ENCODE results near the gene DNM1. TPM values are rescaled to one million over a fixed set of nuclear protein-coding genes. Genes with fewer than 3 reads are reported as not detected.
"Not testable (repeated sequence)": the region's sequence is repeated elsewhere in the genome, so short reads cannot be mapped to it uniquely, and the experiment has no call there.

DNM1 gene
- total RNA-seq, 1 donor from 2014 or later = 87.0 TPM

- Mint-ChIP-seq H3K4me3 (ENCODE audit: unreplicated experiment) (no peak overlapping the region), H3K27me3 (ENCODE audit: low read depth) (no peaks in the 10 kb centered on the region), H3K36me3 (ENCODE audit: low read depth) (peaks cover 32% of the 10 kb centered on the region), H3K4me1 (ENCODE audit: low read depth) (peaks cover 9% of the 10 kb centered on the region), H3K27ac (ENCODE audit: unreplicated experiment) (peak overlapping the region; percentile 27), H3K9me3 (ENCODE audit: low read depth) (no peaks in the 10 kb centered on the region)
- no peak for TF ChIP-seq CTCF (IDR thresholded peaks at IDR 0.05)
- no peak for DNase-seq (ENCODE audit: low spot score)
These were observed 27.5 kb upstream of the DNM1 start for GRCh38 chr9:128175726-128176125.

- Mint-ChIP-seq H3K36me3 (ENCODE audit: low read depth) (peaks cover 38% of the 10 kb centered on the region), H3K27ac (ENCODE audit: unreplicated experiment) (no peak overlapping the region), H3K4me3 (ENCODE audit: unreplicated experiment) (no peak overlapping the region), H3K4me1 (ENCODE audit: low read depth) (peaks cover 9% of the 10 kb centered on the region), H3K27me3 (ENCODE audit: low read depth) (no peaks in the 10 kb centered on the region), H3K9me3 (ENCODE audit: low read depth) (no peaks in the 10 kb centered on the region)
- TF ChIP-seq CTCF (IDR thresholded peaks at IDR 0.05) = no peak
- no peak for DNase-seq (ENCODE audit: low spot score)
These were observed 24.3 kb upstream of the DNM1 start for GRCh38 chr9:128178806-128179431.

- Mint-ChIP-seq H3K4me3 (ENCODE audit: unreplicated experiment) (no peak overlapping the region), H3K27ac (ENCODE audit: unreplicated experiment) (no peak overlapping the region), H3K9me3 (ENCODE audit: low read depth) (no peaks in the 10 kb centered on the region), H3K27me3 (ENCODE audit: low read depth) (no peaks in the 10 kb centered on the region), H3K36me3 (ENCODE audit: low read depth) (peaks cover 34% of the 10 kb centered on the region), H3K4me1 (ENCODE audit: low read depth) (peaks cover 9% of the 10 kb centered on the region)
- no peak for TF ChIP-seq CTCF (IDR thresholded peaks at IDR 0.05)
- DNase-seq (ENCODE audit: low spot score) = no peak
These were observed 23.2 kb upstream of the DNM1 start for GRCh38 chr9:128180001-128180400.

- H3K9me3 Mint-ChIP-seq (ENCODE audit: low read depth) = no peaks in the 10 kb centered on the region
- no peak overlapping the region for H3K27ac Mint-ChIP-seq (ENCODE audit: unreplicated experiment)
- peaks cover 4% of the 10 kb centered on the region for H3K4me1 Mint-ChIP-seq (ENCODE audit: low read depth)
- peaks cover 33% of the 10 kb centered on the region for H3K36me3 Mint-ChIP-seq (ENCODE audit: low read depth)
- no peak for DNase-seq (ENCODE audit: low spot score)
- H3K4me3 Mint-ChIP-seq (ENCODE audit: unreplicated experiment) = no peak overlapping the region
- no peaks in the 10 kb centered on the region for H3K27me3 Mint-ChIP-seq (ENCODE audit: low read depth)
- no peak for TF ChIP-seq CTCF (IDR thresholded peaks at IDR 0.05)
These were observed 22.7 kb upstream of the DNM1 start for GRCh38 chr9:128180447-128180846.

- peak; percentile 76 for TF ChIP-seq CTCF (IDR thresholded peaks at IDR 0.05)
- H3K27ac Mint-ChIP-seq (ENCODE audit: unreplicated experiment); DNase-seq (ENCODE audit: low spot score); H3K27me3 Mint-ChIP-seq (ENCODE audit: low read depth); H3K9me3 Mint-ChIP-seq (ENCODE audit: low read depth); H3K4me1 Mint-ChIP-seq (ENCODE audit: low read depth); H3K4me3 Mint-ChIP-seq (ENCODE audit: unreplicated experiment): not testable (repeated sequence)
- H3K36me3 Mint-ChIP-seq (ENCODE audit: low read depth) = peaks cover 35% of the 10 kb centered on the region
These were observed 21.7 kb upstream of the DNM1 start for GRCh38 chr9:128181480-128181879.

Data from chondrocyte (in vitro differentiated cells).